Measurements from ENCODE around the gene NAMPT. TPM values are rescaled to one million over a fixed set of nuclear protein-coding genes. Genes with fewer than 3 reads are reported as not detected.

Gene NAMPT
- total and polyA plus RNA-seq, 8 donors = 17.1 to 209 (median 125) TPM

- WGBS, 5 donors = 68 to 78% (median 70%) methylated on average over 2 of the region's 2 CpGs
These were observed 40.9 kb downstream of the NAMPT start for GRCh38 chr7:106243893-106244292.

GRCh38 chr7:106239406-106239805 is 45.4 kb downstream of the NAMPT start:
- no peak for TF ChIP-seq POLR2A (IDR thresholded peaks at IDR 0.05)
- no peak for TF ChIP-seq POLR2AphosphoS5 (IDR thresholded peaks at IDR 0.05)
- no peak for TF ChIP-seq CTCF (IDR thresholded peaks at IDR 0.05)
- no peak for TF ChIP-seq EP300 (IDR thresholded peaks at IDR 0.05)
- WGBS, 5 donors = 47 to 62% (median 57%) methylated on average over 3 of the region's 3 CpGs
- no peak overlapping the region for H3K27ac ChIP-seq

More at GRCh38 chr7:106243893-106244292, 40.9 kb downstream of the NAMPT start:
- no peak overlapping the region for H3K27ac ChIP-seq
- no peaks in the 10 kb centered on the region for H3K4me1 ChIP-seq
- H3K4me3 ChIP-seq = no peak overlapping the region
- intact Hi-C loops (cut with DNase I; ENCODE audit: low total_unique reads) = no loop called here
- no peak for DNase-seq
- peaks cover 0 to 21% (median 4%) of the 10 kb centered on the region in 4 donors for H3K9me3 ChIP-seq
- no peak for TF ChIP-seq POLR2A (IDR thresholded peaks at IDR 0.05)
- TF ChIP-seq POLR2AphosphoS5 (IDR thresholded peaks at IDR 0.05) = no peak
- no peak for TF ChIP-seq EP300 (IDR thresholded peaks at IDR 0.05)
- TF ChIP-seq CTCF (IDR thresholded peaks at IDR 0.05) = no peak
- peaks cover 12 to 22% (median 21%) of the 10 kb centered on the region in 4 donors for H3K36me3 ChIP-seq
- no peaks in the 10 kb centered on the region for H3K27me3 ChIP-seq

GRCh38 chr7:106238830-106239229 is 46.0 kb downstream of the NAMPT start:
- Histone ChIP-seq H3K4me3 (no peak overlapping the region), H3K36me3 (no peaks in the 10 kb centered on the region), H3K27me3 (no peaks in the 10 kb centered on the region), H3K9me3 (no peaks in the 10 kb centered on the region), H3K27ac (no peak overlapping the region), H3K4me1 (no peaks in the 10 kb centered on the region)
- intact Hi-C loops (cut with DNase I; ENCODE audit: low total_unique reads) = no loop called here
- TF ChIP-seq POLR2AphosphoS5 (IDR thresholded peaks at IDR 0.05) (no peak), POLR2A (IDR thresholded peaks at IDR 0.05) (no peak), CTCF (IDR thresholded peaks at IDR 0.05) (no peak), EP300 (IDR thresholded peaks at IDR 0.05) (no peak)
- no peak for DNase-seq
- WGBS, 5 donors = 60 to 74% (median 71%) methylated on average over 5 of the region's 5 CpGs

More at GRCh38 chr7:106239406-106239805, 45.4 kb downstream of the NAMPT start:
- Histone ChIP-seq H3K27me3 (no peaks in the 10 kb centered on the region), H3K4me1 (no peaks in the 10 kb centered on the region), H3K36me3 (no peaks in the 10 kb centered on the region), H3K4me3 (no peak overlapping the region), H3K9me3 (peaks cover 0 to 3% (median 0%) of the 10 kb centered on the region in 4 donors)
- peak in 1 of 2 donors; percentile 37 for DNase-seq
- intact Hi-C loops (cut with DNase I; ENCODE audit: low total_unique reads) = no loop called here

GRCh38 chr7:106236065-106236464 is 48.7 kb downstream of the NAMPT start:
- 73 to 80% (median 76%) methylated on average over 4 to 5 of the region's 5 CpGs for WGBS, 5 donors

More at GRCh38 chr7:106236065-106236464, 48.7 kb downstream of the NAMPT start:
- DNase-seq = no peak
- Histone ChIP-seq H3K4me3 (no peak overlapping the region), H3K4me1 (no peaks in the 10 kb centered on the region), H3K36me3 (no peaks in the 10 kb centered on the region), H3K9me3 (no peaks in the 10 kb centered on the region), H3K27me3 (no peaks in the 10 kb centered on the region), H3K27ac (no peak overlapping the region)
- intact Hi-C loops (cut with DNase I; ENCODE audit: low total_unique reads) = no loop called here
- TF ChIP-seq CTCF (IDR thresholded peaks at IDR 0.05) = no peak
- TF ChIP-seq POLR2A (IDR thresholded peaks at IDR 0.05) = no peak
- no peak for TF ChIP-seq EP300 (IDR thresholded peaks at IDR 0.05)
- no peak for TF ChIP-seq POLR2AphosphoS5 (IDR thresholded peaks at IDR 0.05)
